MCF 10A (cell line): ENCODE measurements around the gene GPHN. TPM values are rescaled to one million over a fixed set of nuclear protein-coding genes. Genes with fewer than 3 reads are reported as not detected.

Source experiments
- BruUV-seq: library from RNA; stranded (reverse); fragments of 400-500 nt; replicated peaks from 2 replicates; lab custom pipeline; 2021; lab: Mats Ljungman, UMichigan
- CTCF ChIA-PET: fragments of 300-600 bp; sonication (Branson Sonifier 250); formaldehyde crosslinking; extraction: SDS; loops from one replicate; lab custom pipeline; 2021; ENCODE audit warnings: antibody characterized with exemption, inconsistent platforms; lab: Yijun Ruan, JAX
- POLR2A ChIA-PET: fragments of 300-600, 350-650 bp; sonication (Branson Sonifier 250); formaldehyde crosslinking; extraction: SDS; loops from one replicate; lab custom pipeline; 2020; ENCODE audit warnings: antibody characterized with exemption, inconsistent platforms; lab: Yijun Ruan, JAX
- DNase-seq: peaks from one replicate; pipeline ENCODE4 v3.0.0-alpha.2; 2018; ENCODE audit not compliant: unreplicated experiment
- H3K27ac Mint-ChIP-seq: one replicate; pipeline ENCODE4 v1.8.0; 2022; ENCODE audit warnings: mild to moderate bottlenecking, low read depth, mixed read lengths; ENCODE audit not compliant: unreplicated experiment
- H3K27me3 Mint-ChIP-seq: one replicate; pipeline ENCODE4 v1.8.0; 2022; ENCODE audit warnings: mixed read lengths; ENCODE audit not compliant: insufficient read depth, unreplicated experiment
- H3K36me3 Mint-ChIP-seq: one replicate; pipeline ENCODE4 v1.8.0; 2022; ENCODE audit warnings: mild to moderate bottlenecking, moderate library complexity, mixed read lengths; ENCODE audit not compliant: insufficient read depth, unreplicated experiment
- H3K4me1 Mint-ChIP-seq: one replicate; pipeline ENCODE4 v1.8.0; 2022; ENCODE audit warnings: mixed read lengths; ENCODE audit not compliant: insufficient read depth, unreplicated experiment
- H3K4me3 Mint-ChIP-seq: one replicate; pipeline ENCODE4 v1.8.0; 2022; ENCODE audit warnings: mild to moderate bottlenecking, moderate library complexity, mixed read lengths; ENCODE audit not compliant: unreplicated experiment
- H3K9me3 Mint-ChIP-seq: one replicate; pipeline ENCODE4 v1.8.0; 2022; ENCODE audit warnings: mixed read lengths; ENCODE audit not compliant: unreplicated experiment
- intact Hi-C: fragments of 100-400 bp; cut with micrococcal nuclease; formaldehyde crosslinking; loops from 2 replicates; pipeline ENCODE4 v1.14.1; 2022
- total RNA-seq: library from RNA; stranded (reverse); gene quantifications from 2 replicates; pipeline ENCODE4 v1.2.3, GENCODE V29; 2022
- TF ChIP-seq, protein P1 (sequence below): fragments of 200-600 bp; IDR thresholded peaks from one replicate; pipeline ENCODE4 v1.8.0; 2022; ENCODE audit warnings: antibody characterized with exemption, mild to moderate bottlenecking; ENCODE audit not compliant: unreplicated experiment

GPHN gene
- total RNA-seq, 1 experiment from 2014 or later = 26.8 TPM

DNA sequence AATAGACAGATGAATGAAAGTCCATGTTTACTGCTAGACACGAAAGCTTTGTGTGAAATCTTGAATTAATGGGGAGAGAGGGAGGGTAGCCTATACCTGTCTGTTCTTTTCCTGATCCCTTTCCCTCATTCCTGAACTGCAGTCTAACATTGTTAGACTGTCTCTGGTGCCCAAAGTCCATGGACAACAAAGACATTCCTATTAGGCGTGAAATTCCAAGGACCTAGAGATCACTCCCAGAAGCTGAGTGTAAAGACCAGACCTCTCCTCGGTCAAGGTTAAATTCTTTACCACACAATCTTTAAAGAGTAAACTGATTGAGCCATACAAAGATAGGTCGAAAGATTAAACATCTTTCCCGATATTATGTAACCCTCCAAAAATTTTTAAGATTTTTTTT is 410.6 kb downstream of the GPHN start:
- Mint-ChIP-seq H3K4me3 (no peak overlapping the region), H3K4me1 (no peaks in the 10 kb centered on the region), H3K27ac (no peak overlapping the region), H3K36me3 (peaks cover 21% of the 10 kb centered on the region), H3K9me3 (no peaks in the 10 kb centered on the region), H3K27me3 (no peaks in the 10 kb centered on the region)
- BruUV-seq = no TSS peak
- TF ChIP-seq, protein P1, sequence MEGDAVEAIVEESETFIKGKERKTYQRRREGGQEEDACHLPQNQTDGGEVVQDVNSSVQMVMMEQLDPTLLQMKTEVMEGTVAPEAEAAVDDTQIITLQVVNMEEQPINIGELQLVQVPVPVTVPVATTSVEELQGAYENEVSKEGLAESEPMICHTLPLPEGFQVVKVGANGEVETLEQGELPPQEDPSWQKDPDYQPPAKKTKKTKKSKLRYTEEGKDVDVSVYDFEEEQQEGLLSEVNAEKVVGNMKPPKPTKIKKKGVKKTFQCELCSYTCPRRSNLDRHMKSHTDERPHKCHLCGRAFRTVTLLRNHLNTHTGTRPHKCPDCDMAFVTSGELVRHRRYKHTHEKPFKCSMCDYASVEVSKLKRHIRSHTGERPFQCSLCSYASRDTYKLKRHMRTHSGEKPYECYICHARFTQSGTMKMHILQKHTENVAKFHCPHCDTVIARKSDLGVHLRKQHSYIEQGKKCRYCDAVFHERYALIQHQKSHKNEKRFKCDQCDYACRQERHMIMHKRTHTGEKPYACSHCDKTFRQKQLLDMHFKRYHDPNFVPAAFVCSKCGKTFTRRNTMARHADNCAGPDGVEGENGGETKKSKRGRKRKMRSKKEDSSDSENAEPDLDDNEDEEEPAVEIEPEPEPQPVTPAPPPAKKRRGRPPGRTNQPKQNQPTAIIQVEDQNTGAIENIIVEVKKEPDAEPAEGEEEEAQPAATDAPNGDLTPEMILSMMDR = no peak
- CTCF ChIA-PET = interaction anchor here (0.6 to 0.7 kb wide), 3 partner anchors 8 to 826 kb away, joined by 3 to 5 read pairs (median 4); no protein-coding TSS in a partner anchor
- DNase-seq = no peak
- POLR2A ChIA-PET = no interaction called here
- intact Hi-C loops = no loop called here

GRCh38 chr14:66920196-66920595 is 412.2 kb downstream of the GPHN start:
- no peak overlapping the region for H3K27ac Mint-ChIP-seq
- TF ChIP-seq, protein P1 = no peak
- intact Hi-C loops = no loop called here
- peak; percentile 30 for DNase-seq
- no peaks in the 10 kb centered on the region for H3K9me3 Mint-ChIP-seq
- BruUV-seq = no TSS peak
- no peaks in the 10 kb centered on the region for H3K27me3 Mint-ChIP-seq
- ChIA-PET POLR2A (no interaction called here), CTCF (interaction anchor here (0.7 kb wide), 1 partner anchor 387 kb away, joined by 4 read pairs; no protein-coding TSS in a partner anchor)
- no peaks in the 10 kb centered on the region for H3K4me1 Mint-ChIP-seq
- no peak overlapping the region for H3K4me3 Mint-ChIP-seq
- H3K36me3 Mint-ChIP-seq = peaks cover 23% of the 10 kb centered on the region

GRCh38 chr14:66923251-66923650 is 415.3 kb downstream of the GPHN start:
- H3K36me3 Mint-ChIP-seq = peaks cover 17% of the 10 kb centered on the region
- intact Hi-C loops = no loop called here
- no peak overlapping the region for H3K4me3 Mint-ChIP-seq
- TF ChIP-seq, protein P1 = no peak
- no peaks in the 10 kb centered on the region for H3K27me3 Mint-ChIP-seq
- H3K4me1 Mint-ChIP-seq = no peaks in the 10 kb centered on the region
- CTCF ChIA-PET = no interaction called here
- no peak for DNase-seq
- peaks cover 3% of the 10 kb centered on the region for H3K9me3 Mint-ChIP-seq
- H3K27ac Mint-ChIP-seq = no peak overlapping the region
- POLR2A ChIA-PET = no interaction called here
- TSS peak; percentile 12 for BruUV-seq

DNA sequence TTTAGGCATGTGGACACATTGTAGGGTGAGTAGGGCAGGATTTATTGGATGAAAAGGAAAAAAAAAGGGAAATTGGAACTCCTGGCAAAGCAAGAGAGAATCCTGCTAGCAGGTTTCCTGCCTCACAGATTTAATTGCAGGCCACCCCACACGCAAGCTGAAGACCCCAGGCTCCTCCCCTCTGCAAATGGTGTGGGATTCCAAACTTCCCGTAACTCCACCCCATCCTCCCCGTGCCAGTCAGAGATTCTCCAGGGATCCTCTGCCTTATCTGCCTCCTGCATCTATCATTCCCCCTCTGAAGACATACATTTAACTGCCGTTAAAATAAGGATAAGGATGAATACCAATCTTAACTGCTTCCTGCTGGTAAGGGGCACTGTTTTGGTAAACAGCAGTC is 431.5 kb downstream of the GPHN start:
- no TSS peak for BruUV-seq
- POLR2A ChIA-PET = interaction anchor here (0.7 kb wide), 2 partner anchors 81 to 92 kb away, joined by 3 read pairs; no protein-coding TSS in a partner anchor
- TF ChIP-seq, protein P1 = no peak
- CTCF ChIA-PET = no interaction called here
- Mint-ChIP-seq H3K27ac (peak overlapping the region; percentile 22), H3K36me3 (peaks cover 12% of the 10 kb centered on the region), H3K4me1 (no peaks in the 10 kb centered on the region), H3K27me3 (no peaks in the 10 kb centered on the region), H3K9me3 (no peaks in the 10 kb centered on the region), H3K4me3 (no peak overlapping the region)
- intact Hi-C loops = no loop called here
- no peak for DNase-seq
